A673 (cell line): ENCODE measurements around the gene SLC22A4. TPM values are rescaled to one million over a fixed set of nuclear protein-coding genes. Genes with fewer than 3 reads are reported as not detected.

Source experiments
- BruUV-seq: library from RNA; stranded (reverse); fragments of 400-500 nt; replicated peaks from 2 replicates; lab custom pipeline; 2021; lab: Mats Ljungman, UMichigan
- CTCF ChIA-PET: fragments of 300-600 bp; sonication (Branson Sonifier 250); formaldehyde crosslinking; loops from one replicate; lab custom pipeline; 2022; ENCODE audit warnings: antibody characterized with exemption; lab: Charles Lee
- POLR2A ChIA-PET: fragments of 300-600 bp; sonication (Branson Sonifier 250); formaldehyde crosslinking; loops from one replicate; lab custom pipeline; 2022; ENCODE audit warnings: antibody characterized with exemption; ENCODE audit not compliant: low non-redundant PET; lab: Charles Lee
- DNase-seq: peaks from one replicate; pipeline ENCODE4 v3.0.0-alpha.2; 2015; ENCODE audit warnings: low spot score
- H3K27ac ChIP-seq: fragments of 200-600 bp; sonication (generic); 2 replicates; pipeline ENCODE4 v1.5.1; 2016; ENCODE audit warnings: mixed run types, low read depth, mild to moderate bottlenecking, mixed read lengths, antibody characterized with exemption, low read length; ENCODE audit not compliant: poor library complexity, severe bottlenecking
- H3K27me3 ChIP-seq: fragments of 200-600 bp; sonication (generic); replicated peaks from 2 replicates; pipeline ENCODE4 v1.6.1; 2017; ENCODE audit warnings: mixed run types, low read depth, mild to moderate bottlenecking, mixed read lengths, antibody characterized with exemption, low read length; ENCODE audit not compliant: insufficient read depth, poor library complexity
- H3K36me3 ChIP-seq: fragments of 200-600 bp; sonication (generic); 2 replicates; pipeline ENCODE4 v1.6.1; 2016; ENCODE audit warnings: mixed run types, mild to moderate bottlenecking, mixed read lengths, antibody characterized with exemption, low read length; ENCODE audit not compliant: insufficient read depth, poor library complexity, severe bottlenecking
- H3K4me1 ChIP-seq: fragments of 200-600 bp; sonication (generic); 2 replicates; pipeline ENCODE4 v1.6.1; 2017; ENCODE audit warnings: mixed run types, mild to moderate bottlenecking, mixed read lengths, antibody characterized with exemption, low read length; ENCODE audit not compliant: insufficient read depth, poor library complexity, severe bottlenecking
- H3K4me3 ChIP-seq: fragments of 200-600 bp; sonication (generic); 2 replicates; pipeline ENCODE4 v1.5.1; 2016; ENCODE audit warnings: low read depth, mixed run types, mild to moderate bottlenecking, mixed read lengths, low read length; ENCODE audit not compliant: poor library complexity, severe bottlenecking
- H3K9me3 ChIP-seq: fragments of 200-600 bp; sonication (generic); 2 replicates; pipeline ENCODE4 v1.6.1; 2016; ENCODE audit warnings: mixed run types, low read depth, mild to moderate bottlenecking, mixed read lengths, antibody characterized with exemption, low read length; ENCODE audit not compliant: poor library complexity, severe bottlenecking
- EZH2 ChIP-seq: fragments of 200-600 bp; sonication (generic); IDR thresholded peaks from 2 replicates; pipeline ENCODE4 v1.6.1; 2017; ENCODE audit warnings: borderline replicate concordance, low read depth, mild to moderate bottlenecking, mixed read lengths, antibody characterized with exemption, low read length; ENCODE audit not compliant: poor library complexity, severe bottlenecking
- intact Hi-C: fragments of 100-400 bp; cut with micrococcal nuclease; formaldehyde crosslinking; loops from one replicate; pipeline ENCODE4 v1.10.0; 2022; ENCODE audit not compliant: unreplicated experiment
- total RNA-seq: library from RNA; stranded (reverse); gene quantifications from 2 replicates; pipeline ENCODE4 v1.2.3, GENCODE V29; 2021
- TF ChIP-seq, protein P1 (sequence below): fragments of 300-800, 200-600 bp; sonication (generic); conservative IDR thresholded peaks from 2 replicates; pipeline ENCODE4 v1.5.1; 2017; ENCODE audit warnings: low read depth, mild to moderate bottlenecking, antibody characterized with exemption, low read length, moderate library complexity, mixed read lengths

The SLC22A4 gene
- total RNA-seq, 1 experiment from 2014 or later, result 0.99 TPM

DNA sequence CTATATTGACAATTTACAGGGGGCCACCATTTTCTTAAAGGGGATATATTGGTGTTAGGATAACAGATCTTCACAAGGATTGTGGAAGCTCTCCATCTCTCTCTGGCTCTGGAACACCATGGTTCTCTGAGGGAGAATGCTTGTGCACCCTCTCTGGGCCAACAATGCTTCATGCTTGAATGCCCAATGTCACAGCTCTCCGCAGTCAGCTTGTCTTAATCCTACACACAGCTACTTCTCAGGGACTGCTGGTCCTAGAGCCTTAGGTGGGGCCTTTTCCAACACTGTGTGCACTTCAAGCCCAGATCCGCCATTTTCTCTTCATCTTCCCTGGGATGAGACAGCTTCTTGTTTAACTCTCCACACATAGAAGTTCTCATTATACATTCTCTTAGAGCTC, 43.6 kb upstream of the SLC22A4 start:
- ChIA-PET POLR2A (no interaction called here), CTCF (interaction anchor here (1.6 kb wide), 1 partner anchor 12 kb away, joined by 3 read pairs; no protein-coding TSS in a partner anchor)
- H3K27ac ChIP-seq, result no peak overlapping the region
- H3K4me1 ChIP-seq, result no peaks in the 10 kb centered on the region
- TF ChIP-seq EZH2, result no peak
- TF ChIP-seq, protein P1, sequence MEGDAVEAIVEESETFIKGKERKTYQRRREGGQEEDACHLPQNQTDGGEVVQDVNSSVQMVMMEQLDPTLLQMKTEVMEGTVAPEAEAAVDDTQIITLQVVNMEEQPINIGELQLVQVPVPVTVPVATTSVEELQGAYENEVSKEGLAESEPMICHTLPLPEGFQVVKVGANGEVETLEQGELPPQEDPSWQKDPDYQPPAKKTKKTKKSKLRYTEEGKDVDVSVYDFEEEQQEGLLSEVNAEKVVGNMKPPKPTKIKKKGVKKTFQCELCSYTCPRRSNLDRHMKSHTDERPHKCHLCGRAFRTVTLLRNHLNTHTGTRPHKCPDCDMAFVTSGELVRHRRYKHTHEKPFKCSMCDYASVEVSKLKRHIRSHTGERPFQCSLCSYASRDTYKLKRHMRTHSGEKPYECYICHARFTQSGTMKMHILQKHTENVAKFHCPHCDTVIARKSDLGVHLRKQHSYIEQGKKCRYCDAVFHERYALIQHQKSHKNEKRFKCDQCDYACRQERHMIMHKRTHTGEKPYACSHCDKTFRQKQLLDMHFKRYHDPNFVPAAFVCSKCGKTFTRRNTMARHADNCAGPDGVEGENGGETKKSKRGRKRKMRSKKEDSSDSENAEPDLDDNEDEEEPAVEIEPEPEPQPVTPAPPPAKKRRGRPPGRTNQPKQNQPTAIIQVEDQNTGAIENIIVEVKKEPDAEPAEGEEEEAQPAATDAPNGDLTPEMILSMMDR, result no peak
- no TSS peak for BruUV-seq
- intact Hi-C loops, result no loop called here
- H3K4me3 ChIP-seq, result no peak overlapping the region
- H3K36me3 ChIP-seq, result no peaks in the 10 kb centered on the region
- peaks cover 6% of the 10 kb centered on the region for H3K9me3 ChIP-seq
- H3K27me3 ChIP-seq, result no peaks in the 10 kb centered on the region
- DNase-seq, result no peak

DNA sequence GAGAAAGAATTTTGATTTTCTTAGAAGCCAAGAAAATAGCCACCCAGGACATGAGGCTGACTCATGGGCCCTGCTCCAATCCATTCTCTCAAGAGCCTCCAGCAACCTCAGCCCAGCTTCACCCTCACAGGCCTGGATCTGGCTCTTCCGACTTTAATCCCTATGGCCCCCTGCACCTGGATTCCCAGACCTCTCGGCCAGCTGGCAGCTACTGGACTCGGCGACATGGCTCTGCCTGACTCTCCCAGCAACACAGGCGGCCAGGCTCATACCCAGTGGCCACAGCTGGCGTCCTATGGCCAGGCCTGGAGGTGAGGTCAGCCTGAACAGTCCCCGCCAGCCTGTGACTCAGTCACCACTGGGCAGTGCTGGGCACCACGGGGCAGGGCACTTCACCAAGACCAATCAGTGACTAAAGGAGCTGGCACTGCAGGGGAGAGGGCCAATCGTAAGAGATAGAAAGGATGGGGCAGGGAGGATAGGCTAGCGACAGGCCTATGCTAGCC, 42.9 kb upstream of the SLC22A4 start:
- no peak for DNase-seq
- H3K4me1 ChIP-seq, result no peaks in the 10 kb centered on the region
- BruUV-seq, result no TSS peak
- H3K27me3 ChIP-seq, result no peaks in the 10 kb centered on the region
- no peak overlapping the region for H3K27ac ChIP-seq
- POLR2A ChIA-PET, result no interaction called here
- peaks cover 6% of the 10 kb centered on the region for H3K9me3 ChIP-seq
- intact Hi-C loops, result no loop called here
- CTCF ChIA-PET, result interaction anchor here (1.6 kb wide), 1 partner anchor 13 kb away, joined by 3 read pairs; no protein-coding TSS in a partner anchor
- no peak overlapping the region for H3K4me3 ChIP-seq
- H3K36me3 ChIP-seq, result no peaks in the 10 kb centered on the region
- no peak for TF ChIP-seq EZH2
- TF ChIP-seq, protein P1, result no peak

DNA sequence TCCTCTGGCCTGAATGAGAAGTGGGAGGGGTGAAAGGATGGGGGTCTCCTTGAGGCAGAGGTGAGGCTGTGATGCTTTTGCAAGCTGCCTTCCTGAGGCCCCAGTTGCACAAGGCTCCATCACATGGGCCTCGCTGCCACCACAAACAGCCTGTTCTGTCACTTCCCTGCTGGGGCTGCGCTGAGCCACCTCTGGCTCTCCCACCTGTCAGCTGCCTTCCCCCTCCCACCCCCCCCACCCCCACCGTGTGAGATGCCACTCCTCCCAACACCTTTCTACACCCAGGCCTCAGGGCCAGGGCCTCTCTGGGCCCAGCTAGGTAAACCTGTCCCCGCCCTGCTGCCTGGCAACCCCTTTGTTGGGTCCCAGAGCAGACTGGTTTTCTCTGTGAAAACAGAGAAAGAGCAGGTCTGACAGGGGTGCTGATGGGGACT, 41.2 kb upstream of the SLC22A4 start:
- DNase-seq, result no peak
- CTCF ChIA-PET, result no interaction called here
- Histone ChIP-seq H3K27me3 (no peaks in the 10 kb centered on the region), H3K36me3 (no peaks in the 10 kb centered on the region), H3K9me3 (no peaks in the 10 kb centered on the region), H3K4me1 (peaks cover 2% of the 10 kb centered on the region), H3K27ac (no peak overlapping the region), H3K4me3 (no peak overlapping the region)
- no TSS peak for BruUV-seq
- TF ChIP-seq EZH2, result no peak
- TF ChIP-seq, protein P1, result no peak
- intact Hi-C loops, result no loop called here
- POLR2A ChIA-PET, result no interaction called here
